C4-2B (cell line): ENCODE results near the gene KHDRBS2.
A peak's percentile ranks its signal among the peaks of the same experiment; 100 is the strongest.

Experiments used
- H3K27ac ChIP-seq: fragments of 450-650 bp; 2 replicates; pipeline ENCODE4 v1.5.1; 2017
- CTCF ChIP-seq: fragments of 450-650 bp; conservative IDR thresholded peaks from 2 replicates; pipeline ENCODE4 v1.5.1; 2017; ENCODE audit warnings: mild to moderate bottlenecking
- ZFX ChIP-seq: fragments of 450-650 bp; IDR thresholded peaks from 2 replicates; pipeline ENCODE4 v1.6.1; 2017

The KHDRBS2 gene

DNA sequence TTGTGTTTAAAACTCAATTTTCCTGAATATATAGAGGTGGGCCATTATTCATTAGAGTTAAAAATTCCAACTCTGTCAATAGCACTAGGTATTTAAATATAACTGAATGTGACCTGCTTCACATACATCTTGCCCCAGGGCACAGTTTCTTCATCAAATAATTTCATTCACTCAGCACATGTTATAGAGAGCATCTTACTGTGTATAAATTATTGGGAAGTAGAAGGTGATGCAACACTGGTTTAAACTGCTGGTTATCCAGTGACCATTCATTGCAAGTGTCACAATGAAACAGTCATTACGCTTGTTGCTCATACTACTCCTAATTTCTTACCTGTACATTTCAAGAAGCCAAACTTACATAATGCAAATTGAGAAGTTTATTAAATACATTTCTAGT, 93.4 kb downstream of the KHDRBS2 start:
- no peak overlapping the region for H3K27ac ChIP-seq
- TF ChIP-seq CTCF (no peak), ZFX (no peak)

- no peak overlapping the region for H3K27ac ChIP-seq
- TF ChIP-seq CTCF: no peak
- no peak for TF ChIP-seq ZFX
Measured at GRCh38 chr6:62175195-62175594, 110.8 kb downstream of the KHDRBS2 start.

- TF ChIP-seq CTCF: no peak
- no peak for TF ChIP-seq ZFX
- no peak overlapping the region for H3K27ac ChIP-seq
Measured at GRCh38 chr6:62174548-62174947, 111.5 kb downstream of the KHDRBS2 start.

DNA sequence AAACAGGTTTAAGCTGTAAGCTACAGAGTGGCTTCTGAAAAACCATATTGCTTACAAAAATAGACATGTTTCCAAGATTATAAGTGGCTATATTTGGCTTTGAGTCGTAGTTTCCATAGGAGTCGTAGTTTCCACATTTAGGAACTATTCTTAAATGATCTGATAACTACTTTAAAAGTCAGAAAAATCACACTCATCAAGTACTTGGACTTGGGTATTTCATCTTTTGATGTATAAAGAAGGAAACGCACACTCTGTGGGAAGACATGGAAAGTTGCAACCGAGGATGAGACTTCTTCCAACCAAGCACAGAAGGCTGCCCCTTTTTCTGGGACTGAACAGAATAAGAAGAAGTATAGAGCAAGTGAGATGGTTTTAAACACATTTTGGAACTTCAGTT, 118.3 kb downstream of the KHDRBS2 start:
- no peak overlapping the region for H3K27ac ChIP-seq
- TF ChIP-seq ZFX (no peak), CTCF (no peak)

DNA sequence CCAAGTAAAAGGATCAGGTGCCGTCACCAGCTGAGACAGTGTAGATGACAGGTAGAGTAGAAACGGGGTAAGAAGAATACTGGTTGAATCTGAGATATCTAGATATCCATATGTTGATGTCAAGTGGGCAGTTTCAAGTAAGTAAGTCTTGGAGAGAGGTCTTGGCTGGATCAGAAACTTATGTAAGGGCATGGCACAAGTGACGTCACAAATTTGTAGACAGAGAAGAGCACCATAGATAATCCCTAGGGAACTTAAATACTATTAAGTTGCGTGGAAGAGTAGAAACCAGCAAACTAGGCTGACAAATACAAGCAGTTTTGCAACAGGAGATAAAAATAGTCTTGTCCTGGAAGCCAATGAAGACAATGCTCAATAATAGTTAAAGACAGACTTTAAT, 123.2 kb downstream of the KHDRBS2 start:
- H3K27ac ChIP-seq: no peak overlapping the region
- TF ChIP-seq CTCF (no peak), ZFX (no peak)

DNA sequence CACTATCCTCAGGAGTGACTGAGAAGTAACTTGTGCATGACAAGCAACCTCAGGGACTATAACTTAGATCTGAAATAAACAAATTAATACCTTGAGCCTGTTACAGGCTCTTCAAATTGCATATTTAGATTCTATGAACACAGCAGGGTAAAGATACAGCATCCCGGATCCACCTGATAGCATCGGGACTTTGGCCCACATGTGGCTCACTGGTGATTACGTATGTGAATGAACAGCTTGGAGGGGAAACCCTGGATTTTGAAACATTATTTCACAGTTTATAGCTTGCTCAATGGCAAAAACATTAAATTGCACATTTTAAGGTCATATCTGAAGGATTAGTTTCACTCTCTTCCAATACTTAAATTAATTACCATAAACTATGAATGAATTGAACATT, 133.2 kb downstream of the KHDRBS2 start:
- TF ChIP-seq ZFX (no peak), CTCF (no peak)
- H3K27ac ChIP-seq: no peak overlapping the region

DNA sequence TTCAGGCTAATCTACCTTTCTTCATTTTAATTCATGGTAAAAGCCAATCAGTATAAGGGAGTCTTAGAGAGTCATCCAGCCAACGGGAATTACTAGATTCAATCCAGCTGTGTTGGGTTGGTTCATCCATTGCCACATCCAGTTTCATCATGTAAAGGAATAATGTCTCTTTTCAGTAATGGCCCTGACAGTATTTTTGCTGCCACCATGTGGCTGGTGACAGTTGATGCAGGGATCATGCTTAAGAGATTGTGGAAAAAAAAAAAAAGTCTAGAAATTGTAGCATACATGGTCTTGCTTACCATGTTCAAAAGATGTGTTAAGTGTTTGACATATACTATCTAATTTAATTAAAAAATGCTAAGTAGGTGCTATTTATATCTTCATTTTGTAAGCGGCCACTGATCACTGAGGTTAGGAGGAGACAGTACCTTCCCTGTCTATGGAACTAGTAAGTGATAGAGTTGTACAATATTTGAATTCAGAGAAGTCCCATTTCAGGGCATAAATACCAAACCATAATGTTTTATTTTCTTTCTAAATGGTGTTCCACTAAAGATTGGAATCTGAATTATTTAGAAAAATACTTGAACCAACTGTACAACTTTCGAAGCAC, 135.9 kb downstream of the KHDRBS2 start:
- TF ChIP-seq CTCF: peak; percentile 83
- no peak for TF ChIP-seq ZFX
- no peak overlapping the region for H3K27ac ChIP-seq
